CD8-positive, alpha-beta memory T cell (primary cell): ENCODE data around the gene MTA3. TPM values are rescaled to one million over a fixed set of nuclear protein-coding genes. Genes with fewer than 3 reads are reported as not detected.

Experiments used
- CTCF ChIA-PET: fragments of 350-600 bp; sonication (Branson Sonifier 250); formaldehyde crosslinking; loops from one replicate; lab custom pipeline; 2021; ENCODE audit warnings: antibody characterized with exemption; lab: Charles Lee
- POLR2A ChIA-PET: fragments of 350-600 bp; sonication (Branson Sonifier 250); formaldehyde crosslinking; loops from one replicate; lab custom pipeline; 2021; ENCODE audit warnings: antibody characterized with exemption; lab: Charles Lee
- DNase-seq, 5 donors: peaks; one replicate each; pipeline versions ENCODE4 v3.0.0 to v3.0.0-alpha.2; 2020 to 2022; ENCODE audit warnings: mixed read lengths in 1 of 5
- H3K27ac ChIP-seq: one replicate; pipeline ENCODE4 v1.7.0; 2013; ENCODE audit warnings: low read depth, mild to moderate bottlenecking, low read length, moderate library complexity
- H3K27me3 ChIP-seq: 2 replicates; pipeline ENCODE4 v1.7.0; 2013; ENCODE audit warnings: low read length, mild to moderate bottlenecking; ENCODE audit not compliant: insufficient read depth, poor library complexity, severe bottlenecking
- H3K36me3 ChIP-seq: 2 replicates; pipeline ENCODE4 v1.7.0; 2013; ENCODE audit warnings: mild to moderate bottlenecking, low read length, moderate library complexity; ENCODE audit not compliant: insufficient read depth
- H3K4me1 ChIP-seq: 2 replicates; pipeline ENCODE4 v1.7.0; 2013; ENCODE audit warnings: mild to moderate bottlenecking, low read length, moderate library complexity; ENCODE audit not compliant: insufficient read depth
- H3K4me3 ChIP-seq: 2 replicates; pipeline ENCODE4 v1.7.0; 2013; ENCODE audit warnings: mild to moderate bottlenecking, low read length
- H3K9me3 ChIP-seq: 2 replicates; pipeline ENCODE4 v1.7.0; 2013; ENCODE audit warnings: mild to moderate bottlenecking, low read length
- H3K27ac Mint-ChIP-seq, 8 donors: one replicate each; pipeline ENCODE4 v1.8.0; 2020 to 2021; ENCODE audit warnings: mixed read lengths in 8 of 8, mild to moderate bottlenecking in 6 of 8, inconsistent platforms in 3 of 8, moderate library complexity in 3 of 8
- H3K27me3 Mint-ChIP-seq, 2 donors: one replicate each; pipeline ENCODE4 v1.8.0; 2020 to 2021; ENCODE audit warnings: mixed read lengths in 2 of 2, mild to moderate bottlenecking in 1 of 2, moderate library complexity in 1 of 2
- H3K36me3 Mint-ChIP-seq, 3 donors: one replicate each; pipeline ENCODE4 v1.8.0; 2020 to 2021; ENCODE audit warnings: mixed read lengths in 3 of 3, inconsistent platforms in 1 of 3, mild to moderate bottlenecking in 1 of 3
- H3K4me1 Mint-ChIP-seq, 3 donors: one replicate each; pipeline ENCODE4 v1.8.0; 2020 to 2021; ENCODE audit warnings: mixed read lengths in 3 of 3, inconsistent platforms in 1 of 3, mild to moderate bottlenecking in 1 of 3
- H3K4me3 Mint-ChIP-seq, 7 donors: one replicate each; pipeline ENCODE4 v1.8.0; 2020 to 2021; ENCODE audit warnings: mixed read lengths in 7 of 7, mild to moderate bottlenecking in 6 of 7, moderate library complexity in 4 of 7, inconsistent platforms in 2 of 7
- H3K9me3 Mint-ChIP-seq, 5 donors: one replicate each; pipeline ENCODE4 v1.8.0; 2020 to 2022; ENCODE audit warnings: mixed read lengths in 5 of 5, mild to moderate bottlenecking in 3 of 5, moderate library complexity in 2 of 5, inconsistent platforms in 1 of 5
- polyA plus RNA-seq: library from polyadenylated mRNA; unstranded; fragments of 300-500 nt; fragmentation: Illumina TruSeq; gene quantifications from one replicate; pipeline ENCODE4 v1.2.3, GENCODE V29; 2021
- total RNA-seq, 2 experiments: library from RNA; stranded (reverse); gene quantifications; one replicate each; pipeline ENCODE4 v1.2.3, GENCODE V29; 2021

The MTA3 gene
- total and polyA plus RNA-seq, 3 experiments from 2014 or later, result 7.9 to 24.1 (median 20.0) TPM

DNA sequence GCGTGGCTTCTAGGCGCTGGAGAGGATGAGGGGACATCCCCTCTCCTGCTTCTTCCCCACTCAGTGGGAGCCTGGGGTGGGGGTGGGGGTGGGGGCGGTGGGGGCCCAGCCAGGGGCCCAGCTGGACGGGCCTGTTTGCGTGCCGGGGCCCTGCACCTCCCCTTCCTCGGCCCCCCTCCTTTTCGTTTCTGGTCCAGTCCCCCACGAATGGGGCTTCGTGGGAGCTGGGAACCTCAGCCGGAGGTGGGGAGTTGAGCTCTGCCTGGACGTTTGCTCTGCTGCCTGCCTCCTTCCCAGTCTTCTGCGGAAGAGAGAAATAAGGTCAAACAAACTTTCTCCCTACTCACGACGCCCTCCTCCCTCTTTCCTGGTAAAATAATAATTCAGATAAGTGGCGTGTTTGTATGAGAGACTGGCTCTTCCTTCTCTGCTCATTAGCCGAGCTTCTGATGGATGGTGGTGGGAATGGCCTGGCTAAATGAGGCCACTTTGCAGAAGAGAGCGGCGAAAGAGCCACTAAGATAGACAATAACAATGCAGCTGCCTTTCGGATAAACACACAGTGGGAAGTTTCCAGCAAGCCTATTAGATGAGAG lies 782 bp downstream of the MTA3 start:
- CTCF ChIA-PET, result no interaction called here
- peak overlapping the region; percentile 33 for H3K27ac ChIP-seq

DNA sequence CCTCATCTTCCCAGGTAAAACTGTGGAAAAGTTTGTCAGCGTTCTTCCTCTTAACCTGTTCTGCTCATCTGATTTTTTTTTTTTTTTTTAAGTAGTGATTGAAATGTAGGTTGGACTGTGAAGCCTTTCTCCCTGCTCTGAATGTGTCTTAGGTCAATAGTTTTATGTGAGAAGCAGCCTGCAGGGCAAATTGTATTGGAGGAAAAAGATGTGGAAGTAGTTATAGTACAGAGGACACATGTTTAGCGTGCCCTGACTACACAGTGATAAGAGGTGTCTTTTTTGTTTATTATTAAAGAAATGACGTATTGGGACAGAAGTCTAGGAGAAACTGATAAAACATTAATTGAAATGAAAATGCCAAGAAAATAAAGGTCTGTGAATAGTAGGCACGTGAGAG lies 1.5 kb downstream of the MTA3 start:
- peak overlapping the region; percentile 85 to 97 (median 89) for H3K4me3 Mint-ChIP-seq
- Histone ChIP-seq H3K27ac (peak overlapping the region; percentile 33), H3K9me3 (no peaks in the 10 kb centered on the region), H3K4me3 (peak overlapping the region; percentile 60), H3K4me1 (peaks cover 30% of the 10 kb centered on the region), H3K36me3 (no peaks in the 10 kb centered on the region), H3K27me3 (no peaks in the 10 kb centered on the region)
- peak in 1 of 5 donors; percentile 2 for DNase-seq
- no peaks in the 10 kb centered on the region for H3K9me3 Mint-ChIP-seq
- peaks cover 23 to 39% (median 34%) of the 10 kb centered on the region in 3 donors for H3K4me1 Mint-ChIP-seq
- ChIA-PET POLR2A (no interaction called here), CTCF (no interaction called here)
- H3K27me3 Mint-ChIP-seq, result no peaks in the 10 kb centered on the region
- peak overlapping the region in 7 of 8 donors; percentile 26 to 98 (median 68) for H3K27ac Mint-ChIP-seq
- H3K36me3 Mint-ChIP-seq, result peaks cover 0 to 15% (median 2%) of the 10 kb centered on the region in 3 donors

More for the DNA sequence above, 782 bp downstream of the MTA3 start:
- H3K27me3 ChIP-seq, result no peaks in the 10 kb centered on the region
- peaks cover 0 to 11% (median 2%) of the 10 kb centered on the region in 3 donors for H3K36me3 Mint-ChIP-seq
- no peaks in the 10 kb centered on the region for H3K36me3 ChIP-seq
- no peaks in the 10 kb centered on the region for H3K9me3 ChIP-seq
- no peaks in the 10 kb centered on the region for H3K9me3 Mint-ChIP-seq
- H3K4me3 Mint-ChIP-seq, result peak overlapping the region; percentile 85 to 97 (median 89)
- H3K27ac Mint-ChIP-seq, result peak overlapping the region in 7 of 8 donors; percentile 40 to 98 (median 90)
- DNase-seq, result peak in 1 of 5 donors; percentile 13
- peak overlapping the region; percentile 60 for H3K4me3 ChIP-seq
- POLR2A ChIA-PET, result interaction anchor here (0.6 kb wide), 1 partner anchor 42 kb away, joined by 4 read pairs; no protein-coding TSS in a partner anchor
- no peaks in the 10 kb centered on the region for H3K27me3 Mint-ChIP-seq
- peaks cover 26% of the 10 kb centered on the region for H3K4me1 ChIP-seq
- H3K4me1 Mint-ChIP-seq, result peaks cover 23 to 34% (median 30%) of the 10 kb centered on the region in 3 donors

DNA sequence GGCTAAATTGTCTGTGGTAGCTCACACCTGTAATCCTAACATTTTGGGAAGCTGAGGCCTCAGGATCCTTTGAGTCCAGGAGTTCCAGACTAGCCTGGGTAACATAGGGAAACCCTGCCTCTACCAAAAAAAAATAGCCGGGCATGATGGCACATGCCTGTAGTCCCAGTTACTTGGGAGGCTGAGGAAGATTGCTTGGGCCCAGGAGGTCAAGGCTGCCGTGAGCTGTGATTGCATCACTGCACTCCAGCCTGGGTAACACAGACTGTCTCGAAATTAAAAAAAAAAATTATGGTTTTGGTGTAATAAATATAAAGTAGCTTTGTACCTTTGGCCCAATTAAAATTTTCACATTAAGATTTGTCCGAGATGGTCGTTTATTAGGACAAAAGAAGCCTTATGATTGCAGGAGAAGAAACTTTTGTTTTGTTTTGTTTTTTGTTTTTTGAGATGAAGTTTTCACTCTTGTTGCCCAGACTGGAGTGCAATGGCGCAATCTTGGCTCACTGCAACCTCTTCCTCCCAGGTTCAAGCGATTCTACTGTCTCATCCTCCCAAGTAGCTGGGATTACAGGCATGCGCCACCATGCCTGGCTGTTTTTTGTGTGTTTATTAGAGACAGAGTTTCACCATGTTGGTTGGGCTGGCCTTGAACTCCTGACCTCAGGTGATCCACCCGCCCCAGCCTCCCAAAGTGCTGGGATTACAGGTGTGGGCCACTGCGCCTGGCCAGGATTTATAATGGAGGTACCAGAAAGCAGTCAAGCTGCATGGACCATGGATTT lies 4.1 kb downstream of the MTA3 start:
- Mint-ChIP-seq H3K4me3 (peak overlapping the region in 1 of 7 donors; percentile 18), H3K27me3 (no peaks in the 10 kb centered on the region), H3K36me3 (peaks cover 0 to 28% (median 7%) of the 10 kb centered on the region in 3 donors), H3K27ac (no peak overlapping the region), H3K9me3 (no peaks in the 10 kb centered on the region), H3K4me1 (peaks cover 28 to 51% (median 49%) of the 10 kb centered on the region in 3 donors)
- DNase-seq, result no peak
- H3K4me1 ChIP-seq, result peaks cover 22% of the 10 kb centered on the region
- no peaks in the 10 kb centered on the region for H3K9me3 ChIP-seq
- no peak overlapping the region for H3K4me3 ChIP-seq
- CTCF ChIA-PET, result no interaction called here
- POLR2A ChIA-PET, result no interaction called here
- no peaks in the 10 kb centered on the region for H3K27me3 ChIP-seq
- no peaks in the 10 kb centered on the region for H3K36me3 ChIP-seq
- H3K27ac ChIP-seq, result no peak overlapping the region

DNA sequence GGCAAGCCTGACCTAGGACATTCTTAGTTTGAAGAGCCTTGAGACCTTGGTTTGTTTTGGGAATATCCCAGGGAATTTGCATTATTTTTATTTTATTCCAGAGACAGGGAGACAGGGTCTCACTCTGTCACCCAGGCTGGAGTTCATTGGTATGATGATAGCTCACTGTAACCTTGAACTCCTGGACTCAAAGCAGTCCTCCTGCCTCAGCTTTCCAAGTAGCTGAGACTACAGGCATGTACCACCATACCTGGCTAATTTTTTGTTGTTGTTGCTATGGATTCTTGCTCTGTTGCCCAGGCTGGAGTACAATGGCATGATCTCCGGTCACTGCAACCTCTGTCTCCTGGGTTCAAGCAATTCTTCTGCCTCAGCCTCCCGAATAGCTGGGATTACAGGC lies 4.8 kb downstream of the MTA3 start:
- Mint-ChIP-seq H3K27me3 (no peaks in the 10 kb centered on the region), H3K4me3 (no peak overlapping the region), H3K4me1 (peaks cover 28 to 49% (median 46%) of the 10 kb centered on the region in 3 donors), H3K36me3 (peaks cover 0 to 32% (median 7%) of the 10 kb centered on the region in 3 donors), H3K9me3 (no peaks in the 10 kb centered on the region), H3K27ac (peak overlapping the region in 1 of 8 donors; percentile 36)
- CTCF ChIA-PET, result no interaction called here
- no peak for DNase-seq
- H3K36me3 ChIP-seq, result no peaks in the 10 kb centered on the region
- peaks cover 15% of the 10 kb centered on the region for H3K4me1 ChIP-seq
- H3K27ac ChIP-seq, result no peak overlapping the region
- H3K4me3 ChIP-seq, result no peak overlapping the region
- POLR2A ChIA-PET, result no interaction called here
- no peaks in the 10 kb centered on the region for H3K9me3 ChIP-seq
- no peaks in the 10 kb centered on the region for H3K27me3 ChIP-seq

DNA sequence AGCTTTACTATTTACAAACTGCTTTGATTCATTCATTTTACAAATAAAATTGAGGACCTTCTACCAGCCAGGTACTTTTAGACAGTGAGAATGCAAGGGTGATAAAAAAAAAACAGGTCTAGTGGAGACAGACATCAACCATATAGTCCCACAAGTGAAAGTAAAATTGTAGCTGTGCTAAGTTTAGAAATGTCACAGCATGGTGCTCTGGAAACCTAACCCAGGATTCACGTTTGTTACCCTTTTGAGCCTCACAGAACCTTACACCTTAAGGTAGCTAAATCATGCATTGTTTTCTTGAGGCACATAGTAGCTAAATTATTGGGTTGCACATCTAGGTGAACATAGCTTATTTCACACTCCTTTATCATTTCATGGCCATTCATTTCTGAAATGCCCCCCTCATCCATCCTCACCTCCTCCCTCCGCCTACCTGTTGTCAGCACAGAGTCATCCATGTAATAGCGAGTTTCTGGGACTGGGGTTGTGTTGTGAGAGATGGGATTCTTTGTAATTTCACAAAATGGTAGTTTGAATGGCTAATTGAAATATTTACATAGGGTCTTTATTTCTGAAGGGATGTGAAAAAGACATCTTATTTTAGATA lies 7.1 kb downstream of the MTA3 start:
- no peaks in the 10 kb centered on the region for H3K27me3 Mint-ChIP-seq
- DNase-seq, result no peak
- POLR2A ChIA-PET, result no interaction called here
- Histone ChIP-seq H3K27ac (no peak overlapping the region), H3K4me1 (peaks cover 8% of the 10 kb centered on the region), H3K4me3 (no peak overlapping the region), H3K27me3 (no peaks in the 10 kb centered on the region), H3K36me3 (no peaks in the 10 kb centered on the region), H3K9me3 (no peaks in the 10 kb centered on the region)
- H3K4me1 Mint-ChIP-seq, result peaks cover 22 to 51% (median 43%) of the 10 kb centered on the region in 3 donors
- H3K9me3 Mint-ChIP-seq, result no peaks in the 10 kb centered on the region
- CTCF ChIA-PET, result no interaction called here
- peaks cover 6 to 45% (median 16%) of the 10 kb centered on the region in 3 donors for H3K36me3 Mint-ChIP-seq
- peak overlapping the region in 2 of 8 donors; percentile 28 to 67 for H3K27ac Mint-ChIP-seq
- no peak overlapping the region for H3K4me3 Mint-ChIP-seq

DNA sequence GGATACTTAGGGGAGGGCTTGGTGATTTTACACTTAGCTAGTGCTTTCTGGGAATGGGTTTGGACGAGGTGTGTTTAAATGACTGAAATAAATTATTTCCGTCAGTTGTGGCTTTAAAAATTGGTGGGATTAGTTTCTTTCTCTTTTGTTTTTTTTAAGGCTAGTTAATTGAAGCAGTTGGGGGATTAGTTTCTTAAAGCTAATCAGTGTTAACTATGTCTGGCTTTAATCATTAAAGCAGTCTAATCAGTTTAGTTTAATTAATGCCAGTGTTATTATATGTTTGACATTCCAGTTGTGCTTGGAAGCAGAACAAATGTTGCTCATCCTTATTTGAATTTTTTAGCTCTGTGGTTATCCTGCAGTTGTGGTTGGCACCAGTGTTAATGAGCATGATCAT lies 10.2 kb downstream of the MTA3 start:
- no peak overlapping the region for H3K4me3 ChIP-seq
- POLR2A ChIA-PET, result interaction anchor here (1.0 kb wide), 1 partner anchor 12 kb away, joined by 3 read pairs; no protein-coding TSS in a partner anchor
- Mint-ChIP-seq H3K27me3 (no peaks in the 10 kb centered on the region), H3K4me1 (peaks cover 18 to 54% (median 44%) of the 10 kb centered on the region in 3 donors), H3K9me3 (no peaks in the 10 kb centered on the region), H3K27ac (peak overlapping the region in 3 of 8 donors; percentile 19 to 42 (median 34)), H3K4me3 (no peak overlapping the region), H3K36me3 (peaks cover 9 to 58% (median 25%) of the 10 kb centered on the region in 3 donors)
- H3K9me3 ChIP-seq, result no peaks in the 10 kb centered on the region
- H3K4me1 ChIP-seq, result peaks cover 8% of the 10 kb centered on the region
- H3K27me3 ChIP-seq, result no peaks in the 10 kb centered on the region
- CTCF ChIA-PET, result no interaction called here
- no peaks in the 10 kb centered on the region for H3K36me3 ChIP-seq
- DNase-seq, result no peak
- H3K27ac ChIP-seq, result no peak overlapping the region

DNA sequence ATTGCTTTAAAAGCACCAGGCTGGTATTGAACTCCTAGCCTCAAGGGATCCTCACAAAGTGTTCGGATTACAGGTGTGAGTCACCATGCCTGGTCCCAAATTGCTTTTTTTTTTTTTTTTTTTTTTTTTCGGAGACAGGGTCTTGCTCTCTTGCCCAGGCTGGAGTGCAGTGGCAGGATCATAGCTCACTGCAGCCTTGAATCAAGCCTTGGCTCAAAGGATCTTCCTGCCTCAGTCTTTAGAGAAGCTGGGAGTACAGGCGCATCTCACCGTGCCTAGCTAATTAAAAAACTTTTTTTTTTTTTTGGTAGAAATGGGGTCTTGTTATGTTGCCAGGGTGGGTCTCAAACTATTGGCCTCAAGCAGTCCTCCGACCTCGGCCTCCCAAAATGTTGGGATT lies 12.8 kb downstream of the MTA3 start:
- Histone ChIP-seq H3K27ac (no peak overlapping the region), H3K36me3 (no peaks in the 10 kb centered on the region), H3K4me1 (no peaks in the 10 kb centered on the region), H3K4me3 (no peak overlapping the region), H3K9me3 (no peaks in the 10 kb centered on the region), H3K27me3 (no peaks in the 10 kb centered on the region)
- no peaks in the 10 kb centered on the region for H3K9me3 Mint-ChIP-seq
- ChIA-PET POLR2A (no interaction called here), CTCF (interaction anchor here (0.7 kb wide), 1 partner anchor 22 kb away, joined by 3 read pairs; no protein-coding TSS in a partner anchor)
- peaks cover 6 to 35% (median 27%) of the 10 kb centered on the region in 3 donors for H3K4me1 Mint-ChIP-seq
- peaks cover 10 to 52% (median 24%) of the 10 kb centered on the region in 3 donors for H3K36me3 Mint-ChIP-seq
- no peak overlapping the region for H3K27ac Mint-ChIP-seq
- H3K27me3 Mint-ChIP-seq, result no peaks in the 10 kb centered on the region
- no peak for DNase-seq
- no peak overlapping the region for H3K4me3 Mint-ChIP-seq
